SHP77 treated with DMSO at 0.1 percent for 48 hours (cell line): ENCODE results near the gene NDOR1.
A peak's percentile ranks its signal among the peaks of the same experiment; 100 is the strongest.

Source experiments
- DNase-seq: peaks from one replicate; lab custom pipeline; 2025; lab: John Stamatoyannopoulos, UW

Gene NDOR1

GRCh38 chr9:137205126-137206069 lies at the start of gene NDOR1, which contains the start of gene TMEM203:
TSS of gene NDOR1 (plus strand) at chr9:137205700. CDS start at chr9:137205778, 78 bp downstream.
TSS of gene TMEM203 (minus strand) at chr9:137205648. CDS start at chr9:137205414, 234 bp downstream.
- peak; percentile 17 for DNase-seq

GRCh38 chr9:137156567-137157375 lies 48.7 kb upstream of the NDOR1 start:
- DNase-seq: no peak

GRCh38 chr9:137157618-137158415 lies 47.7 kb upstream of the NDOR1 start:
- DNase-seq: no peak

- no peak for DNase-seq
Measured at GRCh38 chr9:137158625-137159024, 46.9 kb upstream of the NDOR1 start.

GRCh38 chr9:137159105-137160053 lies 46.1 kb upstream of the NDOR1 start:
- no peak for DNase-seq

GRCh38 chr9:137160054-137160425 lies 45.5 kb upstream of the NDOR1 start:
- no peak for DNase-seq

GRCh38 chr9:137160716-137161557 lies 44.6 kb upstream of the NDOR1 start:
- DNase-seq: no peak

GRCh38 chr9:137161558-137162486 lies 43.7 kb upstream of the NDOR1 start:
- DNase-seq: no peak

- no peak for DNase-seq
Measured at GRCh38 chr9:137162505-137163364, 42.8 kb upstream of the NDOR1 start.

GRCh38 chr9:137163365-137163715 lies 42.2 kb upstream of the NDOR1 start:
- no peak for DNase-seq

GRCh38 chr9:137163805-137164204 lies 41.7 kb upstream of the NDOR1 start:
- DNase-seq: no peak

GRCh38 chr9:137164370-137165249 lies 40.9 kb upstream of the NDOR1 start:
- DNase-seq: no peak

- DNase-seq: no peak
Measured at GRCh38 chr9:137165250-137165836, 40.2 kb upstream of the NDOR1 start.

GRCh38 chr9:137166380-137167229 lies 38.9 kb upstream of the NDOR1 start:
- no peak for DNase-seq

- no peak for DNase-seq
Measured at GRCh38 chr9:137167277-137167746, 38.2 kb upstream of the NDOR1 start.
